NCI-H1436 (cell line): ENCODE measurements around the gene CPHXL2.

ENCODE experiments used
- DNase-seq: peaks from one replicate; lab custom pipeline; 2025; lab: John Stamatoyannopoulos, UW

Gene CPHXL2

DNA sequence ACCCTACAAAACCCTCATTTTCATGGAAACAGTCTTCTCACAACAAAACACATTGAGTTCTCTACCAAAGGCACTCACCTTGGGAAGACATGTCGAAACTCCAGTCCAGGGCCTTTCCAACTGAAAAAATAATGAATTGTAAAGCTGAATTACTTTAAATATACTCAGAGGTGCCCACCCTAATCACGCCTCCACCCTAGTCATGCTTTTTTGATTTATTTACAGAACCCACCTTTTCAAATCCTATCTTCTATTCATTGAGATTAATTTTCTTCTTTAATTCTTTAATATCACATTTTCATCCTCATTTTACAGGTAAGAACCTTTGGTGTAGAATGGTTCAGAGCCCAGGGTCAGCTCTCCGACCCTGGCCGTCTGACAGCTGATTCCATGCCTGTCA, at the start of gene CPHXL2:
TSS of gene CPHXL2 (minus strand) at position 101 of the 400 bp plus-strand sequence. CDS start at position 91, 10 bp downstream.
- no peak for DNase-seq

DNA sequence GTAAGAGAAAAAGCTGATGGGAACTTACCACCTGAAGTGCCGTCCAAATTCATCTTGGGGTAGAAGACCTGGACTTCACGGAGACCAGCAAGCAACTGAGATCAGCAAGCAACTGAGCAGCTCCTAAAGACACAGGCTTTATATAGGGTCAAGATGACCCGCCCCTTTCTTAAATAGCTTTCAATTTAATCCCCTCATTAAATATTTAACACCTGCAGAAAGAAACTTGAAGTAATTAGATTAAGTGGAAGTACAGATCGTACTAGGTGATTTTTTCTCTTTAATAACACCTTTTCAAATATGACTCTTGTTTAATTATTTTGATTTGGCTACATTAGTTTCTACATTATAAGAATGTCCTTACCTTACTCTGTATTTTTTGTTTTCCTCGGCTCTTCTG, 49.6 kb upstream of the CPHXL2 start, which contains the start of gene CPHXL:
TSS of gene CPHXL (minus strand) at position 101 of the 400 bp plus-strand sequence. CDS start at position 53, 48 bp downstream.
- no peak for DNase-seq

DNA sequence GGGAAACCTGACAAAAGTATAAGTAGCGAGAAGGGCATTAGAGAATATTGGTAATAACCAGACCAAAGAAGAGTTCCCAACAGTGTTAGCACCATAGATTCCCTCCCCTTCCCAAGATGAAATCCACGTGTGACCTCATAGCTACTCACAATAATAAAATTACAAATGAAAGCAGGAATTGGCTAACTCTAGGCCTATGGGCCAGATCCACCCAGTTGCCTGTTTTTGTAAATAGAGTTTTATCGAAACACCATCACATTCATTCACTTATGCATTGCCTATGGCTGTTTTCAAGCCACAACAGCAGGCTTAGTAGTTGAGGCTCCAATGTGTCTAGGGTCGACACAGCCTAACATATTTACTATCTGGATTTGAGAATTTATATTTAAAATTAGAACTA, 41.6 kb upstream of the CPHXL2 start:
- DNase-seq = no peak

DNA sequence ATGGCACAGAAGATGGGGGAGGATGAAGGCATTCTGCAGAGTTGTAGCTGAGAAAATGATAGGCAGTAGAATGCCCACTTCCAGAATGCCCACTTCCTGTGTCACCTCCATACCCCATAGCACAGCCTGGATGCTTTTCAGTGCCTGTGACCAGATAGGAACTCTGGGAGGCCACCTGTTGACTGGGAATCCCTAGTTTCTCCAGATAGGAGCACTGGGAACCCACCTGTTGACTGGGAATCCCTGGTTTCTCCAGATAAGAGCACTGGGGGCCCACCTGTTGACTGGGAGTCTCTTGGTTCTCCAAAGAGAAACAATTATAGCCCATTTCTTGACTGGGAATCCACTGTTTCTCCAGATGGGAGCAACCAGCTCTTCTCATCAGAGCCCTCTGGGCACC, 37.9 kb upstream of the CPHXL2 start:
- DNase-seq = no peak

DNA sequence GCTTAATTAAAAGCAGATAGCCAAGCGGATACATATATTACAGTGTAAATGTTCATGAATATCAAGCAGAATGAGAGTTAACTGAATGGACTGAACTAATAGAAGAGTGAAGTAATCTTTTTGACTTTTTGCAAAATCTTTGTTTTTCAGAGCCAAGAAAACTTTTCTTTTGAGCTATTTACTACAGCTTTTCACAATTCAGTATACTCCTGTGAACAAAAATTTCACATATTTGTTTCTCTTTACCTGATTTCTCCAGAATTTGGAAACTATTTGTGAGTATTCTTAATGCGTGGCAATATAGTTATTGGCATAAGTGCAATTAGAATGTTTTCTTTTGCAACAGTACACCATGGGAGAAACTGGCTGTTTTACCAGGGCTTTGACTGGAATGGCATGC, 33.5 kb upstream of the CPHXL2 start:
- no peak for DNase-seq

DNA sequence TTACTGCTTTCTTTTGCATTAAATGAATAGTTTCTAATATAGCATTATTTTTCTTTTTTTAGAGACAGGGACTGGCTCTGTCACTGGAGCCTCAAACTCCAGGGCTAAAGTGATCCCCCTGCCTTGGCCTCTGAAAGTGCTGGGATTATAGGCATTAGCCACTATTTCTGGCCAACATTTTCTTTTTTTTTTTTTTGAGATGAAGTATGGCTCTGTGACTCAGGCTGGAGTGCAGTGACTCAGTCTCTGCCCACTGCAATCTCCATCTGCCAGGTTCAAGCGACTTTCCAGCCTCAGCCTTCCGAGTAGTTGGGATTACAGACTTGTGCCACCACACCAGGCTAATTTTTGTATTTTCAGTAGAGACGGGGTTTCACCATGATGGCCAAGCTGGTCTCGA, 26.5 kb upstream of the CPHXL2 start:
- no peak for DNase-seq

DNA sequence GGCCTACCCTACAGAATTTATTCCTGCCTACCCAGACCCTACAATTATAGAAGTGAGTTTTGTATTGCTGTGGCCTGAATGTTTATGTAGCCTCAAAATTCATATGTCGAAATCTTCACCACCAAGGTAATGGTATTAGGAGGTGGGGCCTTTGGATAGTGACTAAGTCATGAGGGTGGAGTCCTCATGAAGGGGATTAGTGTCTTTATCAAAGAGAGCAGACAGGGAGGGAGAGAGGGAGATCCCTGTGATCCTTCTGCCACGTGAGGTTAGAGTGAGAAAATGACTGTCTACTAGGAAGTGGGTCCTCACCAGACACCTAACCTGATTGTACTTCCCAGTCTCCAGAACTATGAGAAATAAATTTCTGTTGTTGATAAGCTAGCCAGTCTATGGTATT, 25.4 kb upstream of the CPHXL2 start:
- DNase-seq = no peak

DNA sequence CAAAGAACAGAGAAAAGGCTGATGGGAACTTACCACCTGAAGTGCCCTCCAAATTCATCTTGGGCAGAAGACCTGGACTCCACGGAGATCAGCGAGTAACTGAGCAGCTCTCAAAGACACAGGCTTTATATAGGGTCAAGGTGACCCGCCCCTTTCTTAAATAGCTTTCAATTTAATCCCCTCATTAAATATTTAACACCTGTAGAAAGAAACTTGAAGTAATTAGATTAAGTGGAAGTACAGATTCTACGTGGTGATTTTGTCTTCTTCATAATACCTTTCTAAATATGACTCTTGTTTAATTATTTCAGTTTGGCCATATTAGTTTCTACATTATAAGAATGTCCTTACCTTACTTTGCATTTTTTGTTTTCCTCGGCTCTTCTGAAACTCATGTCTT, 24.6 kb upstream of the CPHXL2 start, which contains the start of gene DUXB:
TSS of gene DUXB (minus strand) at position 101 of the 400 bp plus-strand sequence. CDS start at position 58, 43 bp downstream.
- no peak for DNase-seq

DNA sequence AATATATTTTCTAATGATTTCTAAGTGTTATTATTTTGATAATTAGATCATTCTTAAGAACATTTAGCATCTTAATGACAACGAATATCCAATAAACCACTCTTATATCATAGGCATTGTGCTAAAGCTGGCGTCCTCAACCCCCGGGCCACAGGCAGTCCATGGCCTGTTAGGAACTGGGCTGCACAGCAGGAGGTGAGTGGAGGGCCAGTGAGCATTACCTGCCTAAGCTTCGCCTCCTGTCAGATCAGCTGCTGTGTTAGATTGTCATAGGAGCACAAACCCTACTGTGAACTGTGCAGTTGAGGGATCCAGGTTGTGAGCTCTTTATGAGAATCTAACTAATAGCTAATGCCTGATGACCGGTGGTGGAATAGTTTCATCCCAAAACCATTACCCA, 20.8 kb upstream of the CPHXL2 start:
- no peak for DNase-seq

DNA sequence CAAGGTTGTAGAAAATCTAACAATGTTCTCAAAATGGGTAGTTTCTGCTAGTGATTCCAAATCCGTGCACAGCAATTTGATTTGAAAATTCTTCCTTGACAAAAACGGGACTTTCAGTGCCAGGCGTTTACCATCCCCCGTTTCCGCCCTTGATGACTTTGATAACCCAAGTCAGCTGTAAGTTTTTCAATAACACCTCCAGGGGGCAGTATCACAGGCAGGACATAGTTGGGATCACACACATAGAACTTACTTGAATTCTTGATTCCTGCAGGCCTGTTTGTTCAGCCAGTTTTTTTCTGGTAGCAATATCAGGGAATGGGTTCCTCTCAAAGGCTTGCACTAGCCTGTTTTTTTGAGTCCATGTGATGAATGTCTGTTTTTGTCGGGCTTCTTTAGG, 18.9 kb upstream of the CPHXL2 start:
- DNase-seq = no peak

DNA sequence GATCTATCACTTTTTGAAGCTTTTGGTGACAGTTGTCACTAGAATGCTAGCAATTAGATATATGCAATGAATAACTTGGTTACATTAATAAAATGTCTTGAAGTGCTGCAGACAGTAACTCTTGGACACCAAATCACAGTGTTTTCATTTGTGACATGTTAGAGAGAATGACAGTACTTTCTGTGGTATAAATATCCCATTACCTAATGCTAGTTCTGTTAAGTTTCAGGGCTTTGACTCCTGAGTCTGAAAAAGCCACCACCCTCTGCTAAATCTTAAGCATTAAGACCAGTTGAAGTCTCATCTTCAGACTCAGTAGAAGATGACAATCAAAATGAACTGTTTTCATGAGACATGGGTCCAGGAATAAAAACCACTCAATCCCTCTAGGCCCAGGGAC, 10.6 kb upstream of the CPHXL2 start:
- DNase-seq = no peak

DNA sequence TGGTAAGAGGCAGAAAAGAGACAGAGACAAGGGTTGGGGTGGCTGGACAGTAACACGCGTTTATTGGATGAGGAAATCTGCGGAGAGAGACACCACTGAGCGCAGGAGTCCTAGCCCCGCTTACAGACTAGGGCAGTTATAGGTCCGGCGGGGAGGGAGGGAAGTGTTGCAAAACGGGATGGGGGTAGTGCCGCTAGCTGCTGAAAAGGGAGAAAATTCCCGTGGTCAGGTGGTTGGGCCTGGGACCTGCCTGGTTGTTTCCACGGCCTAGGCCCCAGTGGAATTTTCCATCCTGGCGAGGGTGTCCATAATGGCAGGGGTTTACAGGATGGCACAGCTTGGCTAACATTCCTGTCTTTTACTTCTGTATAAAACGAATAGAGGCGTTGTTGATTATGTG, 5.5 kb upstream of the CPHXL2 start:
- no peak for DNase-seq

DNA sequence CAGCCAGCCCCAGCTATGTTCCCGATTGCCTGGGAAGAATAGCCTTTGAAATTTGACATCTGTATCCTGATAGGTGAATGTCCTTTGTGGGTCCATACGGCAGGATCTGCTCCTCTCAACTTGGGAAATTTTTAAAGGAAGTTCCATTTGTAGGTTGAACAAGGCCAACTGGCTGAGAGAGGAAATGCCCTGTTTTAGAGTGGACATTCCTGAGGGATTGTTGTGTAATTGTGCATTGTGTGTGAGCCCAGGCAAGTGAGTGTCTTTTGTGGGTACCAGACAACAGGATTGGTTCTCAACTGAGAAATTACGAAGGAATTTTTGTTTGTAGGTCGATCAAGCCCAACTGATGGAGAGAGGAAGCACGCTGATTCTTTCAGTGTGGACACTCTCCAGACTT, 2.6 kb upstream of the CPHXL2 start:
- no peak for DNase-seq

DNA sequence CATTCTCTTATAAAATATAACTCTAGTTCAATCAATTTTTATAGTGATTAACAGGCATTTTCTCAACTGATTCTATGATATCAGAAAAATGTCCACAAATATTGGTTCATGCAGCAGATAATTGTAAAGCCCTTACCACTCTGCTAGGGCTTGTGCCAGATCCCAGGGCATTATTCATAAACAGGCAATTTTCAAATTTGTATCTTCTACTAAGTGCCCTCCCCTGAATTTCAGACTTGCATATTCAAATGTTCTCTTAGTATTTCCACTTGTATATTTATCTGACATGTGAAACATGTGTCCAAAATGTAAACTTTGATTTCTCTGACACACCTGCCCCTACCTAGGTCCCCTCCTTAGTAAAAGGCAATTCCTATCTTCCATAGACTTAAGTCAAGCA, 9.3 kb downstream of the CPHXL2 start:
- DNase-seq = no peak

DNA sequence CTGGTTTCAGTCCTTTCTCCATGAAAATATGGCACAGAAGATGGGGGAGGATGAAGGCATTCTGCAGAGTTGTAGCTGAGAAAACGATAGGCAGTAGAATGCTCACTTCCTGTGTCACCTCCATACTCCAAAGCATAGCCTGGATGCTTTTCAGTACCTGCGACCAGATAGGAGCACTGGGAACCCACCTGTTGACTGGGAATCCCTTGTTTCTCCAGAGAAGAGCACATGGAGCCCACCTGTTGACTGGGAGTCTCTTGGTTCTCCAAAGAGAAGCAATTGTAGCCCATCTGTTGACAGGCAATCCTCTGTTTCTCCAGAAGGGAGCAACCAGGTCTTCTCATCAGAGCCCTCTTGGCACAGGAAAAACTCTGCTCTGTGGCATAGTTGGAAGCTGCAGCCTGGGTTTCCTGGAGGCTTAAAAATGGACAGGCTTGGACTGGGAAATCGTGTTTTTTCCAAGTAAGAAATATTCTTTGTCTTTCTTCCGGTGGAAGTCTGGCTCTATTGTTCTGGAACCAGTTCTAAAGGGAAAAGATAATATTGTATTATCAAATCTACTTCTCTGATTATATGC, 16.0 kb downstream of the CPHXL2 start:
- no peak for DNase-seq

DNA sequence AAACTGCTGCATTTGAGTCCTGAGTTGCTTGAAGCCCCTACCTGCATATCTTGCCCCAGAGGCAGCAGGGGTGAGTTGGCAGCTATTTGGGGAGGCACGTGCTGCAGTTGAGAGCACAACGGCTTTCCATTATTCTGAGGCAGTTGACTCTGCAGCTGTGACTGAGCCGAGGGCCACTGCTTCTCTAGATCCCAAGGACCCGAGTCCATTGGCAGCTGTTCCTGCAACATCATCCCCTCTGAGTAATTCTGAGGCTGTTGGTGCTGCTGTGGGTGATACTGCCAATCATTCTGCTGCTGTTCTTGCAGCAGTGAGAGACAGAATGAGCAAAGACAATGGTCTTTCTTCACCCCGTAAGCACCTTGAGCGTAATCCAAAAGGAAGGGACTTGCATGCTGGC, 16.5 kb downstream of the CPHXL2 start:
- DNase-seq = no peak

DNA sequence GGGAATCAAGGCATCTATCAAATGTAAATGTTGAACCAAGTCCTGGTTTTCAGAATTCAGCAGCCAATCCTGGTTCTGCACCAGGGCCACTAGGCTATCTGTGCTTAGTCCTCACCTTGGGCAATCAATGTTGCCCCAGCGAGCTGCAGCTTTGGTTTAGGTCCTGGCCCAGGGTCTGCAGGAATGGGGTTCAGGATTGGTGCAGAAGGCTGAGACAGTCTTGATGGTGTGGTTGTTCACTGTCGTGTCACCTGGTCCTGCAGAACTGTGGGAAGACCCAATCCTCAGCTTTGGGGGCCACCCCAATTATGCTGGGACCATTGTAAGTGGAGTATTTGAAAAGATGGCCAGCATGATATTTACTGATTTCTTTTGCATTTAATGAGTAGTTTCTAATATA, 18.6 kb downstream of the CPHXL2 start:
- no peak for DNase-seq

DNA sequence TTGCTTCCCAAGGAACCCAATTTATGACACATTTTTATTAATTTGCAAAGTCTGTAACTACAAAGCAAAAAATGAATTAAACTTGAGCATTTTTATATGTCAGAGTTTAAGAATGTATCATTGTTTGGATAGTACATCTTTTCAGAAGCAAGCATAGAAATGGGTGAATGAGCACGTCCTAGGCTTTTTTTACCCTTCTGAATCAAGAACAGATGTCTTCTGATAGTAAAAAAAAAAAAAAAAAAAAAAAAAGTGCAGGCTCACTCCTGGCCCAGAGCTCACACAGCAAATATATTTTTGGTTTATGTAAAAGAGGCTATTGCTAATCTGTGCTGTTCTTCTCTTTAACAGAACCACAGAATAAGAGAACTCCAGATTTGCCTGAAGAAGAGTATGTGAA, 22.9 kb downstream of the CPHXL2 start:
- DNase-seq = no peak

DNA sequence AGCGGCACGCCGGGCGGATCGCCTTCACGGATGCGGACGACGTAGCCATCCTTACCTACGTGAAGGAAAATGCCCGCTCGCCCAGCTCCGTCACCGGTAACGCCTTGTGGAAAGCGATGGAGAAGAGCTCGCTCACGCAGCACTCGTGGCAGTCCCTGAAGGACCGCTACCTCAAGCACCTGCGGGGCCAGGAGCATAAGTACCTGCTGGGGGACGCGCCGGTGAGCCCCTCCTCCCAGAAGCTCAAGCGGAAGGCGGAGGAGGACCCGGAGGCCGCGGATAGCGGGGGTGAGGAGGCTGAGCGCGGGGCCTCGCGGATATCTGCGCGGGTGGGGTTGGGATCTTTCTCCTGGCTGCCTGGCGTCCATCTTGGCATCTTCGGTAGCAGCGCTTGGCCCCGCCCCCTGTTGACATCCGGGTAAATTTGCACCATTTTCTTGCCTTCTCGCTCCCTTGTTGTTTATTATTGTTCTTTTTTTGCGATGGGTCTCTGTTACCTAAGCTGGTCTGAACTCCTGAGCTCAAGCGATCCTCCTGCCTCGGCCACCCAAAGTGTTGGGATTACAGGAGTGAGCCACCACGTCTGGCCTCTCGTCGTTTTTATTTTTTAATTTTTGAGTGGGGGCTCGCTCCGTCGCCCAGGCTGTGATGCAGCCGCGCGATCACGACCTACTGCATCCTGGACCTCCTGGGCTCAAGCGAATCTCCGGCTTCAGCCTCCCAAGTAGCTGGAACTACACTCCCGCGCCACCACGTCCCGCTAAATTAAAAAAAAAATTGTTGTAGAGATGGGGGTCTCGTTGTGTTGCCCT, 28.3 kb downstream of the CPHXL2 start:
- DNase-seq = peak; percentile 55

DNA sequence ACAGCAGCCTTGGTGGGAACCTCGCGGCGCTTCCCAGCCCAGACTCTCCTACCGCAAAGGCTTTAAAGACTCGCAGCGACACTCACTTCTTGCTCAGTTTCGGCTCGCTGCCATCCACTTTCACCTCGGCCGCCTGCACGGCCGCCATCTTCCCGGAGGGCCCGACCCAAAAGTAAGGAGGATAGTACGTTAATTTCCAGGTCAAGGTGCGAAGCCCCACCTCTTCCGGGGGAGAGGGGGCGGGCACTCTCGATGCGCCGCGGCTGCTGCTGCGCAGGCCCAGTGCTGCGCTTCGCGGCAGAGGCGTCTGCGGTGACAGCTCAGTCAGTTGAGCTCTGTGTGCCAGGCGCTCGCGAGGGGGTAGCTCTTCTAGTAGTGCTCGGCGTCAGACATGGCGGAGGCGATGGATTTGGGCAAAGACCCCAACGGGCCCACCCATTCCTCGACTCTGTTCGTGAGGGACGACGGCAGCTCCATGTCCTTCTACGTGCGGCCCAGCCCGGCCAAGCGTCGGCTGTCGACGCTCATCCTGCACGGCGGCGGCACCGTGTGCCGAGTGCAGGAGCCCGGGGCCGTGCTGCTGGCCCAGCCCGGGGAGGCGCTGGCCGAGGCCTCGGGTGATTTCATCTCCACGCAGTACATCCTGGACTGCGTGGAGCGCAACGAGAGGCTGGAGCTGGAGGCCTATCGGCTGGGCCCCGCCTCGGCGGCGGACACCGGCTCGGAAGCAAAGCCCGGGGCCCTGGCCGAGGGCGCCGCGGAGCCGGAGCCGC, 29.1 kb downstream of the CPHXL2 start, which contains the start of the genes KARS1 and TERF2IP:
TSS of gene KARS1 (minus strand) at position 174 of the 773 bp plus-strand sequence. CDS start at position 148, 26 bp downstream.
TSS of gene TERF2IP (plus strand) at position 282 of the 773 bp plus-strand sequence. CDS start at position 392, 110 bp downstream.
- peak; percentile 88 for DNase-seq

DNA sequence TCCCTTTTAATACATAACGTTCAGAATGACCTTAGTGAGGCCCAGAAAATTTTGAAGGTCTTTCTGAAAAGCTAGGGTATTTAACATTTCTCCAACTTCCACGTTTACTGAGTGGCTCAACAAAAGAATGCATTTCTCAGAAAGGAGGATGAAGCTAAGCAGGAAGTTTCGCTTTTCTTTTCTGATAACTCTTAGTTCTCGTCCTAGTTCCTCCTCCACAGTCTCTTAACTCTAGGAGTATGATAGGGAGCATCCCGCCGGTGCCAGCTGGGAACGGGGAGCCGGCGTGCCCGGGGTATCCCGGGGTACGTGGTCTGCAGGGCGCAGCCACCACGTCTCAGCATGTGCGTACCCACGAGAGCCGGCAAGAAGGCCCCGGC, 29.7 kb downstream of the CPHXL2 start:
- DNase-seq = no peak

DNA sequence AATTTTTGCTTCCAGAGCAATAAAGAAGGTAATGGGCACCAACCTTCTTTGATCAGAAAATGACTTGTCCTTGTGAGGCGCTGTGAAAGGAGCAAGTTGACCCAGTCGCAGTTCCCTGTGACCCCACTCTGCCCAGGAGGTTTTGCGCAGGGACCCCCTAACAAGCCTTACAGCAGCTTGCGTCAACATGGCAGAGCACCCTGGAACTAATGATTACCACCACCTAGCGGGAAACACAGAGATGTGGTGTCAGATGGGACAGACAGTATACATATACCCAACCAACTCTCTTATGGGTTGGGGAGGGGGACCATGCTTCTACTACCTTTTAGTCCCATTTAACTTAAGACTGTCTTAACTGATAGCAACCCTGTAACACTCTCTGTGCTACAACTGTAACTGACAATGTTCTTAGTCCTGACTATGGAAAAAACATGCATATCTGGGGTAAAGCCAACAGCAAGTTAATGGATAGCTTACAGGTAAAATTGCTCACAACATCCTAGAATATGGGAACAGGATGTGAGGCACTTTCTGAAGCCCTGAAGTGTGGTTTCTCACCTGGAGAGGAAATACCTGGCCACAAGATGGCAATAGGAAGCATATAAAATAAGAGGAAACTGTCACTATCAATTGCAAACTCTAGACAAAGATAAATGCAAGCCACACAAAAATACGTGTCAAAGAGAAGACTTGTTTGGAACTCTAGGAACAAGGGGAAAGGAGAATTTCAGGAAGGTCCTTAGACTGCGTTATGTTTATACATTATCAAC, 32.4 kb downstream of the CPHXL2 start:
- no peak for DNase-seq
